ENCODE results near the gene CYP3A4. TPM values are rescaled to one million over a fixed set of nuclear protein-coding genes. Genes with fewer than 3 reads are reported as not detected.
A peak's percentile ranks its signal among the peaks of the same experiment; 100 is the strongest.
"Not testable (repeated sequence)": the region's sequence is repeated elsewhere in the genome, so short reads cannot be mapped to it uniquely, and the experiment has no call there.

Gene CYP3A4
- total RNA-seq, 1 experiment from 2014 or later = 0.11 TPM

DNA sequence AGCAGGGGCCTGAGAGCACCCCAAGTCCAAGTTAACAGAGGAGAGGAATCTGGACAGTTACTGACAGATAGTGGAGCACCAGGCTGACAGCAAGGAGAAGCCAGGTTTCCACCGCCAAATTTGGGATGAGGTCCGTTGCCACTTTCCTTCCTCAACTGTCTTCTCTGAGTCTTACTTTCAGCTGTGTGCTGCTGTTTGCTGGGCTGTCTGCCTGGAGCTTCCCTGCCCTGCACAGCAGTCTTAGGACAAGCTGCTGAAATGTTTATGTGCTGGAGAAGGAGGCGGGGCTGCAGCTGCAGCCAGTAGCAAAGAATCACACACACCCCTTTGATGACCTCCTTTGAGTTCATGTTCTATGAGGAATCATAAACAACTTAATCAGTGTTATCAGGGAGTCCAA, 31.6 kb downstream of the CYP3A4 start:
- peak; percentile 11 for DNase-seq (ENCODE audit: low read depth)

- DNase-seq (ENCODE audit: low read depth) = peak; percentile 80
These were observed 32.5 kb downstream of the CYP3A4 start for GRCh38 chr7:99751322-99752052.

DNA sequence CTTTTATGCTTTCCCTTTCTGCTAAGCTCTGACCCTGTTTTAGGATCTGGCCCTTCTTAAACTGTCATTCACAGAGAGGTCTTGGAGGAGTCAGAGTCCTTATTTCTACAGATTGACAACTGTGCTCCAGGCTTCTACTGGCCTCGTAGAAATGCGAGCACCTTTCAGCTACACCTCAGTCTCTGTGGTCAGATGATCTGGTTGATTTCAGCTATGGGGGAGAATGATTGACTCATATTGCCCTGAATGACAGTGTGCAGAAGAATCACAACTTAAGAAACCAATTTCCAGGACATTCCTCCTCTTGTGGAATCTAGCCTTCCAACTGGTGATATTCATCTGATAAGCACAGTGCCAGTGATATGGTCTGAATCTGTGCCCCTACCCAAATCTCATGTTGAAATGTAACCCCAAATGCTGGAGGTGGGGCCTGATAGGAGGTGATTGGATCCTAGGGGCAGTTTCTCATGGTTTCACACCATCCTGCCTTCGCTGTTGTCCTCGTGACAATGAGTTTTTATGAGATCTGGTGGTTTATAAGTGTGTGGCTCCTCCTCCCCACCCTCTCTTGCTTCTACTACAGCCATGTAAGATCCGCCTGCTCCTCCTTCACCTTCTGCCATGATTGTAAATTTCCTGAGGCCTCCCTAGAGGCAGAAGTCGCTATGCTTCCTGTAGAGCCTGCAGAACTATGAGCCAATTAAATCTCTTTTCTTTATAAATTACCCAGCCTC, 35.0 kb downstream of the CYP3A4 start:
- DNase-seq (ENCODE audit: low read depth) = no peak

GRCh38 chr7:99746915-99747314, 37.1 kb downstream of the CYP3A4 start:
- DNase-seq (ENCODE audit: low read depth) = not testable (repeated sequence)

GRCh38 chr7:99745395-99745794, 38.6 kb downstream of the CYP3A4 start:
- DNase-seq (ENCODE audit: low read depth) = not testable (repeated sequence)

- no peak for DNase-seq (ENCODE audit: low read depth)
These were observed 41.1 kb downstream of the CYP3A4 start for GRCh38 chr7:99742737-99743394.

DNA sequence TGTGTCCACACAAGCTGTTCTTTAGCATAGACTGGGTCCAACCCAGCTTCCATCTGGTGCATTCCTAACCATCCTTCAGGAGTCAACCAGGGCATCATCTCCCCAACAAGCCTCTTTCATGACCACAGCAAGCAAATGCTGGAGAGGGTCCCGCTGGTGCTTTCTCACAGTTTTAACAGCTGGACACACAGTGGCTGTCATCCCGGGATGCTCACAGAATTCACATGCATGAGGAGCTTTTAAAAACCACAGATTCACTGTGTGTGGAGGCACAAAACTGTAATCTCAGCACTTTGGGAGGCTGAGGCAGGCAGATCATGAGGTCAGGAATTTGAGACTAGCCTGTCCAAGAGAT, 42.6 kb downstream of the CYP3A4 start:
- DNase-seq (ENCODE audit: low read depth) = no peak

DNA sequence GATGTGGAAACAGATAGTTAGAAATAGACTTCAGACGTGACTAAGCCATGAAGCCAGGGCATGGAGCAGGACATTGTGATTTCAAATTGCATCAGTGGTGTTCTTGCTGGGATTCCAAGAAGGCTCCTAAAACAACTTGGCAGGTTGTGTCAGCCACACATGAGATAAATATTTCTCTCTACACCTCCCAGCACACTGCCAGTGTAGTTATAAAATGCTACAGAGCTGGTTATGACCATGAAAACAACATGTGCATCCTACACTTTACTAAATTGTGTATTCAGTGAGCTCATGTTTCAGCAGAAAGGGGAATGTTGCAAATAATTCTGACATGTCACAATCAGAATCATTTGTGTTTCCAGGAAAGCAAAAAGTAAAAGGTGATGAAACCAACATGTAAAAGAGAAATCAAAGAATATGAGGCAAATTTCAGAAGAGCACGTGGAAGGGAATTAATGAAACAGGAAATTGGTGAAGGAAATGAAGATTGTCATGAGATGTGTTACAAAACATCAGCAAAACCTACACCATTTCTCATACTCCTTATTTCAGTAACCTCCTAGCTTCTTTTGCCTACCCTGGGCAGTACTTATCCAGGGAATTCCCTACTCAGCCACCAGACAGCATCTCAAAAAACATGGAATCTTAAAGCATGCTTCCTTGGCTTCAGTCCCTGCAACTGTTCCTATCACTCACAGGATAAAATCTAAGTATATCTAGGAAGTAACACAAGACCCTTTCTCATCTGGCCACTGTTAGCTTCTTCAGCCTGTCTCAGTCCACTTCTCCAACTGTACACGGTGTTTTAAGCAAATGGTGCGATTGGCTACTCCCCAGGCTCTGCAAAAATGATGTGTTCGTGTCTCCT, 43.2 kb downstream of the CYP3A4 start:
- DNase-seq (ENCODE audit: low read depth) = no peak

DNA sequence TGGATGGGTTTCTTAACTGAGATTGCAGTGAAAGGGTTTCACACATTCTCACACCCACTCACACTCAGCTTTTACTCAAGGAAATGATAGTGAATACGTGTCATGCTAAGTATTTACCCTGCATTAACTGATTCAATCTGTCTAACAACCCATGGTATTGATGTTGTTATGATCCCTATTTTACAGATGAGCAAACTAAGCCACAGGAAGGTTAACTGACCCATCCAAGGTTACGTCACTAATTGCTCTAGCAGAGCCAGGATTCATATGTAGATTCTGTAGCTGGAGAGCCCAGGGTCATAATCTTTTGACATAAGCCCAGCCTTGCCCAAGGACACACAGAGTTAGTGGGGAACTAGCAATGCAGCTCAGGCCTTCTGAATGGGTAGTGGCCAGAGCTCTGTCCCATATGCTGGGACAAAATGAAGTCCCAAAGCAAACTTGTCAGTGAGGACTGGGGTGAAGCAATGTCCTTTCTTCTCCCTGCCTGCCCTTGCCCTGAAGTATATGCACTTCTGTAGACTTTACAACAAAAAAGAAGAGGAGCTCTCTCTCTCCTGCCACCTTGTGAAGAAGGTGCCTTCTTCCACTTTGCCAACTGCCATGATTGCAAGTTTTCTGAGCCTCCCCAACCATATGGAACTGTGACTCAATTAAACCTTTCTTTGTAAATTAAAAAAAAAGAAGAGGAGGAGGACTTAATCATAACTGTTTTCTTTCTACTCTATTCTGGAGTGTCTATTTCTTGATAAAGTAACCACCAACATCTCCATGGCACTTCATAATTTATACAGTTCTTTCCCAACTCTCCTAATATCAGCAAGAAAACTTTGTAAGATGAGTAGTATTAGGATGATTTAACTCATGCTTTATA, 44.0 kb downstream of the CYP3A4 start:
- DNase-seq (ENCODE audit: low read depth) = no peak

DNA sequence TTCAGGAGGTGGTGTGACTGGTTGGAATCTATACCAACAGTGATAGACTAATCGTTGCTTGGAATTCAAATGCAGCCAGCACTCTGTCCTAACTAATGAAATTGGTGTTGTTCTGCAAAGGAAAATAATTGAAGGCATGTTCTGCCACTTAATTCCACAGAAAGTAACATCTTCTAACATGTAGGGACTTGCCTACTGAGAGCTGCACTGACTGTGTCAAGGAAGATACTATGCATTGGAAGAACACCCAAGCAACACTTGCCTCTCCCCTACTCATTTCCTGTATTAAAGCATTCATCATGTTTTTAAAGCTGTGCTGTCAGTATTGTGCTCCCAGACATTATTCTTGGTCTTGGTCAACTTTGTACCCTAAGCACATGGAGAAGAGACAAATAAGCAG, 46.3 kb downstream of the CYP3A4 start:
- no peak for DNase-seq (ENCODE audit: low read depth)

DNA sequence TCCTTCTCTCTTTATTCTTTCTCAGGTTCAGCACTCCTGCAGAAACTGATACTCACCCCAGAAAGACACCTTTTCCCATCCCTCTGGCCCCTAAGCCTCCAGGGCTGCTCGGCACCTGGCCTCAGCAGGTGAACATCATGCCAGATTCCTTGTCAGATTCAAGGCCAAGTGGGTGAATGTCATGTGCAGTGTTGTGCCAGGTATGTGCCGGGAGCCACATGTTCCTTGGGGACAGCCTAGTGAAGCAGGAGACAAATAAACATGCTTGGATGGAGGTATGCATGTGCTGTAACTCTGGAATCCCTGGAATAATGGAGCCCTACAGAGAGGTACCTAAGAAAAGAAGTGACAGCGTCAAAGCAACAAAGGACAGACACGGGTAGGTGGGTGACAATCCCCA, 47.3 kb downstream of the CYP3A4 start:
- DNase-seq (ENCODE audit: low read depth) = not testable (repeated sequence)

GRCh38 chr7:99734987-99735386, 49.0 kb downstream of the CYP3A4 start, which contains the start of gene CYP3A7:
Gene CYP3A7, minus strand, starts transcription at chr7:99735196. Its CDS starts 103 bp downstream, at chr7:99735093.
- no peak for DNase-seq (ENCODE audit: low read depth)

DNA sequence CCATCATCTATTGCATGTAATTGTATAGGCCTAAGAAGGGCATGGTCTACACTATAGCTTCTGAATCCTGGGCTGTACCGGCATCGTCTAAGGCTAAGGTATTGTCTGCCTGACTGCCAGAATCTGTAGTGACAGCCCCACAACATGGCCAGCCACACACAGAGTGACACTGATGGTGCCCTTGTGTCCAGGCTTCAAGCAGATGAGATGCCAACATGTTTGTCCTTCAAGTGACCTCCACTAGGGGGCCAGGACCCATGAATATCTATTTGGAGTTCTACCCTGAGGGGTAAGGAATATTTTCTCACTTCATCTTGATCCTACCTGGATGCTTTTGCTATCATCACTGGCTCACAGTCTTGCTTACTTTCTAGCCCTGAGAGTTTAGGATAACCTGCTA, 50.5 kb downstream of the CYP3A4 start:
- DNase-seq (ENCODE audit: low read depth) = peak; percentile 21

- no peak for DNase-seq (ENCODE audit: low read depth)
These were observed 51.0 kb downstream of the CYP3A4 start for GRCh38 chr7:99733003-99733402.

- DNase-seq (ENCODE audit: low read depth) = no peak
These were observed 52.2 kb downstream of the CYP3A4 start for GRCh38 chr7:99731638-99732374.

GRCh38 chr7:99730992-99731391, 53.0 kb downstream of the CYP3A4 start:
- no peak for DNase-seq (ENCODE audit: low read depth)

- DNase-seq (ENCODE audit: low read depth) = no peak
These were observed 53.7 kb downstream of the CYP3A4 start for GRCh38 chr7:99730238-99730810.

DNA sequence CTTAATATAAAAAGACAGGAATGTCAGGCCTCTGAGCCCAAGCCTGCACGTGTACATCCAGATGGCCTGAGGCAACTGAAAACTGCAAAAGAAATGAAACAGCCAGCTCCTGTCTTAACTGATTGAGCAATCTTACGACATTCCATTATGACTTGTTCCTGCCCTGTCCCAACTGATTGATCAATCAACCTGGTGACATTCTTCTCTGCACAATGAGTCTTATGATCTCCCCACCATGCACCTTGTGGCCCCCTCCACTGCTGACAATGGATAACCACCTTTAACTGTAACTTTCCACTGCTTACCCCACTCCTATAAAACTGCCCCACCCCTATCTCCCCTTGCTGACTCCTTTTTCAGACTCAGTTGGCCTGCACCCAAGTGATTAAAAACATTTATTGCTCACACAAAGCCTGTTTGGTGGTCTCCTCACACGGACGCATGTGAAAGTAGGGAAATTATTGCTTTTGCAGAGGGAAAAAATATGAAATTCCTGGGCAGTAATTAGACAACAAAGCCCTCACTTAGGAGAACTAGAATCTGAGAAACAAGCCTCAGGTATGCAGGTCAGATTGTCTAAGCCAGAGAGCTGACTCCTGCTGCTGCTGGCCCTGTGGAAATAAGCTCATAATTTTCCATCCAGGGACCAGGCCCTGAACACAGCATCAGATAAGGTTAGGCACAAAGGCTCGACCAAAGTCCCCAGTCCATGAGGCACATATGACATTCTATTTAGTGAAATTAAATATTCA, 54.3 kb downstream of the CYP3A4 start:
- no peak for DNase-seq (ENCODE audit: low read depth)

GRCh38 chr7:99728615-99729014, 55.4 kb downstream of the CYP3A4 start:
- no peak for DNase-seq (ENCODE audit: low read depth)

All from Daoy (cell line).